SU-DHL-6 (cell line): ENCODE data around the gene FAM114A2.

Source experiments
- H2AFZ ChIP-seq: fragments of 200-600 bp; sonication (generic); 2 replicates; pipeline ENCODE4 v1.6.1; 2014; ENCODE audit warnings: low read depth, mild to moderate bottlenecking, moderate library complexity, mixed read lengths, antibody characterized with exemption, low read length; ENCODE audit not compliant: severe bottlenecking
- H3F3A ChIP-seq: fragments of 200-600 bp; shearing (Covaris generic); 2 replicates; pipeline ENCODE4 v1.6.0; 2016; ENCODE audit warnings: antibody characterized with exemption, mild to moderate bottlenecking; ENCODE audit not compliant: insufficient read depth
- H3K27ac ChIP-seq: fragments of 200-600 bp; sonication (generic); 2 replicates; pipeline ENCODE4 v1.5.1; 2016; ENCODE audit warnings: low read depth, mild to moderate bottlenecking, low read length, moderate library complexity, mixed read lengths
- H3K27me3 ChIP-seq: fragments of 200-600 bp; sonication (generic), shearing (Covaris generic); 2 replicates; pipeline ENCODE4 v1.6.0; 2014; ENCODE audit warnings: mild to moderate bottlenecking, low read length
- H3K36me3 ChIP-seq: fragments of 200-600 bp; sonication (generic); 2 replicates; pipeline ENCODE4 v1.6.1; 2014; ENCODE audit warnings: mild to moderate bottlenecking, low read length, mixed read lengths
- H3K4me2 ChIP-seq: fragments of 300-600, 200-600 bp; shearing (Covaris generic), sonication (generic); 2 replicates; pipeline ENCODE4 v1.6.0; 2014; ENCODE audit warnings: low read length, low read depth, mild to moderate bottlenecking; ENCODE audit not compliant: poor library complexity, severe bottlenecking
- H3K4me3 ChIP-seq: fragments of 200-600 bp; sonication (generic); 2 replicates; pipeline ENCODE4 v1.5.1; 2014; ENCODE audit warnings: antibody characterized with exemption, low read length, mild to moderate bottlenecking, mixed read lengths; ENCODE audit not compliant: insufficient read depth, poor library complexity, severe bottlenecking
- H3K79me2 ChIP-seq: fragments of 200-600 bp; sonication (generic); 2 replicates; pipeline ENCODE4 v1.6.1; 2014; ENCODE audit warnings: mild to moderate bottlenecking, low read length, moderate library complexity; ENCODE audit not compliant: insufficient read depth
- H3K9ac ChIP-seq: fragments of 200-600 bp; sonication (generic); 2 replicates; pipeline ENCODE4 v1.7.0; 2014; ENCODE audit warnings: mild to moderate bottlenecking, low read length
- H3K9me2 ChIP-seq: fragments of 200-600 bp; sonication (generic); replicated peaks from 2 replicates; pipeline ENCODE4 v1.6.1; 2014; ENCODE audit warnings: low read length; ENCODE audit not compliant: insufficient read depth
- H3K9me3 ChIP-seq: fragments of 200-600 bp; sonication (generic); 2 replicates; pipeline ENCODE4 v1.6.1; 2014; ENCODE audit warnings: low read length, mixed read lengths; ENCODE audit not compliant: insufficient read depth
- H4K20me1 ChIP-seq: fragments of 200-600 bp; sonication (generic); 2 replicates; pipeline ENCODE4 v1.6.1; 2014; ENCODE audit warnings: low read depth, mild to moderate bottlenecking, antibody characterized with exemption, low read length, moderate library complexity, mixed read lengths
- CTCF ChIP-seq: fragments of 200-600 bp; sonication (generic); IDR thresholded peaks from one replicate; pipeline ENCODE4 v1.5.1; 2017; ENCODE audit warnings: antibody characterized with exemption, mild to moderate bottlenecking, low read length, moderate library complexity; ENCODE audit not compliant: insufficient read depth, poor library complexity, severe bottlenecking
- EZH2phosphoT487 ChIP-seq: fragments of 200-600 bp; sonication (generic), shearing (Covaris generic); conservative IDR thresholded peaks from 2 replicates; pipeline ENCODE4 v1.6.1; 2018; ENCODE audit warnings: mild to moderate bottlenecking, antibody characterized with exemption, low read length, moderate library complexity, mixed read lengths

FAM114A2 gene

GRCh38 chr5:153999995-154000394 is 38.7 kb downstream of the FAM114A2 start:
- Histone ChIP-seq H3K79me2 (no peaks in the 10 kb centered on the region), H3K9ac (no peak overlapping the region), H3K9me3 (no peaks in the 10 kb centered on the region)

GRCh38 chr5:153998768-153999167 is 39.9 kb downstream of the FAM114A2 start:
- H3K36me3 ChIP-seq = no peaks in the 10 kb centered on the region
- no peak overlapping the region for H3K4me3 ChIP-seq
- H3K27ac ChIP-seq = no peak overlapping the region
- no peak overlapping the region for H2AFZ ChIP-seq
- H3K79me2 ChIP-seq = no peaks in the 10 kb centered on the region
- H3F3A ChIP-seq = no peaks in the 10 kb centered on the region
- H4K20me1 ChIP-seq = no peaks in the 10 kb centered on the region
- TF ChIP-seq CTCF (no peak), EZH2phosphoT487 (no peak)
- no peak overlapping the region for H3K9ac ChIP-seq
- no peak overlapping the region for H3K4me2 ChIP-seq
- H3K27me3 ChIP-seq = no peaks in the 10 kb centered on the region
- H3K9me3 ChIP-seq = no peaks in the 10 kb centered on the region
- no peaks in the 10 kb centered on the region for H3K9me2 ChIP-seq

More at GRCh38 chr5:153999995-154000394, 38.7 kb downstream of the FAM114A2 start:
- no peaks in the 10 kb centered on the region for H3K9me2 ChIP-seq
- no peaks in the 10 kb centered on the region for H4K20me1 ChIP-seq
- H3F3A ChIP-seq = no peaks in the 10 kb centered on the region
- H3K4me3 ChIP-seq = no peak overlapping the region
- no peaks in the 10 kb centered on the region for H3K36me3 ChIP-seq
- H3K4me2 ChIP-seq = no peak overlapping the region
- H3K27ac ChIP-seq = no peak overlapping the region
- TF ChIP-seq EZH2phosphoT487 = no peak
- no peak for TF ChIP-seq CTCF
- H2AFZ ChIP-seq = no peak overlapping the region
- no peaks in the 10 kb centered on the region for H3K27me3 ChIP-seq

- Histone ChIP-seq H3K9me2 (no peaks in the 10 kb centered on the region), H3F3A (no peaks in the 10 kb centered on the region), H3K4me3 (no peak overlapping the region), H3K4me2 (no peak overlapping the region), H3K27ac (no peak overlapping the region), H3K9ac (no peak overlapping the region), H3K79me2 (no peaks in the 10 kb centered on the region), H3K27me3 (no peaks in the 10 kb centered on the region), H4K20me1 (no peaks in the 10 kb centered on the region), H3K36me3 (no peaks in the 10 kb centered on the region), H2AFZ (no peak overlapping the region), H3K9me3 (no peaks in the 10 kb centered on the region)
- TF ChIP-seq EZH2phosphoT487 = no peak
- TF ChIP-seq CTCF = no peak
Observed at GRCh38 chr5:153998010-153998409, 40.7 kb downstream of the FAM114A2 start.

DNA sequence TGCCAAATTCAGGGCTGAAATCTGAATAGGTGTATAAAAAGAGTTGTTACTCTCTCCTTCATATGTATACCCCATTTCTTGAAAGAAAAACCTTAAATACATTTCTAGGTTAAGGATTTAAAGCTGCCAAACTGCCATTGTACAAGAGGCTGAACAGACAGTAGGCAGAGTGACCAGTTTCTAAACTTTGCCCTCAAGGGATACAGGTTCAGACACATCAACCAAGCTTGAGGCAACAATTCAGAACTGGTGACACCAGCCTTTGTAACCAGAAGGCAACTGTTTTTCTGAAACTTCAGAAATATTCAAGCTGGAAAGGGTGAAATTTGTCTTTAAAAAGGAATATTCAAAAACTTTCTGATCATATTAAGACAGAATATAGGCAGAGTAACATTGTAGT is 47.5 kb downstream of the FAM114A2 start:
- TF ChIP-seq EZH2phosphoT487 = no peak
- TF ChIP-seq CTCF = no peak
- Histone ChIP-seq H3K9me3 (no peaks in the 10 kb centered on the region), H3K9me2 (no peaks in the 10 kb centered on the region), H3K36me3 (no peaks in the 10 kb centered on the region), H4K20me1 (no peaks in the 10 kb centered on the region), H3K27ac (no peak overlapping the region), H3K4me3 (no peak overlapping the region), H3K27me3 (no peaks in the 10 kb centered on the region), H3K9ac (no peak overlapping the region), H3F3A (no peaks in the 10 kb centered on the region), H3K79me2 (no peaks in the 10 kb centered on the region), H3K4me2 (no peak overlapping the region), H2AFZ (no peak overlapping the region)
